ENCODE results near the gene AQP5.

DNA sequence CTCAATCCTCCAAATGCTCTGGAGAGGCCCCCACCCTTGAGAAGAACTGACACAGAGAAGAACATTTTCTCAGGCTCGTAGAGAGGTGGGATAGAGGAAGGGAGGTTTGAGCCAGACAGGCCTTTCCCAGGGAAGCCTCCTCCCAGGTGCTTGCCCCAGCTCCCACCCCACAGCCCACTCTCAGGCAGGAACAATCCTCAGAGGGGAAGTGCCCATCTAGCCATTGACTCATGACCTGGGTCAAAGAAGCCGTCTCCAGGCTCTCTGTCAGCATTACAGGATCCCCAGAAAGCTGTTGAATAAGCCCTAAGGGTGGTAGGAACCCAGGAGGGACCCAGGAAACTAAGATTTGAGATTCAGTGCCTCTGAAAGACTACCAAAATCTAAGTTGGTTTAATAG is 14.9 kb downstream of the AQP5 start:
- no peak for TF ChIP-seq HDAC2 (IDR thresholded peaks at IDR 0.05; ENCODE audit: borderline replicate concordance in 1 of 2, low read depth in 2 of 2, low read length in 2 of 2)
- TF ChIP-seq POLR2A (IDR thresholded peaks at IDR 0.05; ENCODE audit: control extremely low read depth in 1 of 2, low read depth in 2 of 2, low read length in 2 of 2) = no peak
- no peak for TF ChIP-seq JUN (IDR thresholded peaks at IDR 0.05; ENCODE audit: low read depth, low read length)
- TF ChIP-seq EZH2 (IDR thresholded peaks at IDR 0.05; ENCODE audit: low read depth, low read length, severe bottlenecking) = no peak
- no peak for TF ChIP-seq RAD21 (IDR thresholded peaks at IDR 0.05 in 1 of 2, conservative IDR thresholded peaks at IDR 0.05 in 1 of 2; ENCODE audit: low read depth in 2 of 2, low read length in 2 of 2)
- TF ChIP-seq, protein P1, sequence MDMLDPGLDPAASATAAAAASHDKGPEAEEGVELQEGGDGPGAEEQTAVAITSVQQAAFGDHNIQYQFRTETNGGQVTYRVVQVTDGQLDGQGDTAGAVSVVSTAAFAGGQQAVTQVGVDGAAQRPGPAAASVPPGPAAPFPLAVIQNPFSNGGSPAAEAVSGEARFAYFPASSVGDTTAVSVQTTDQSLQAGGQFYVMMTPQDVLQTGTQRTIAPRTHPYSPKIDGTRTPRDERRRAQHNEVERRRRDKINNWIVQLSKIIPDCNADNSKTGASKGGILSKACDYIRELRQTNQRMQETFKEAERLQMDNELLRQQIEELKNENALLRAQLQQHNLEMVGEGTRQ (IDR thresholded peaks at IDR 0.05; ENCODE audit: low read length) = no peak
- no peak for TF ChIP-seq POLR2AphosphoS5 (IDR thresholded peaks at IDR 0.05; ENCODE audit: low read depth, low read length)
- TF ChIP-seq SIN3A (conservative IDR thresholded peaks at IDR 0.05 in 1 of 2, IDR thresholded peaks at IDR 0.05 in 1 of 2; ENCODE audit: low read depth in 1 of 2, low read length in 2 of 2) = no peak
- TF ChIP-seq, protein P2, sequence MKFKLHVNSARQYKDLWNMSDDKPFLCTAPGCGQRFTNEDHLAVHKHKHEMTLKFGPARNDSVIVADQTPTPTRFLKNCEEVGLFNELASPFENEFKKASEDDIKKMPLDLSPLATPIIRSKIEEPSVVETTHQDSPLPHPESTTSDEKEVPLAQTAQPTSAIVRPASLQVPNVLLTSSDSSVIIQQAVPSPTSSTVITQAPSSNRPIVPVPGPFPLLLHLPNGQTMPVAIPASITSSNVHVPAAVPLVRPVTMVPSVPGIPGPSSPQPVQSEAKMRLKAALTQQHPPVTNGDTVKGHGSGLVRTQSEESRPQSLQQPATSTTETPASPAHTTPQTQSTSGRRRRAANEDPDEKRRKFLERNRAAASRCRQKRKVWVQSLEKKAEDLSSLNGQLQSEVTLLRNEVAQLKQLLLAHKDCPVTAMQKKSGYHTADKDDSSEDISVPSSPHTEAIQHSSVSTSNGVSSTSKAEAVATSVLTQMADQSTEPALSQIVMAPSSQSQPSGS (IDR thresholded peaks at IDR 0.05; ENCODE audit: low read length) = no peak
- TF ChIP-seq BRCA1 (IDR thresholded peaks at IDR 0.05; ENCODE audit: low read depth, low read length) = no peak
- TF ChIP-seq, protein P3, sequence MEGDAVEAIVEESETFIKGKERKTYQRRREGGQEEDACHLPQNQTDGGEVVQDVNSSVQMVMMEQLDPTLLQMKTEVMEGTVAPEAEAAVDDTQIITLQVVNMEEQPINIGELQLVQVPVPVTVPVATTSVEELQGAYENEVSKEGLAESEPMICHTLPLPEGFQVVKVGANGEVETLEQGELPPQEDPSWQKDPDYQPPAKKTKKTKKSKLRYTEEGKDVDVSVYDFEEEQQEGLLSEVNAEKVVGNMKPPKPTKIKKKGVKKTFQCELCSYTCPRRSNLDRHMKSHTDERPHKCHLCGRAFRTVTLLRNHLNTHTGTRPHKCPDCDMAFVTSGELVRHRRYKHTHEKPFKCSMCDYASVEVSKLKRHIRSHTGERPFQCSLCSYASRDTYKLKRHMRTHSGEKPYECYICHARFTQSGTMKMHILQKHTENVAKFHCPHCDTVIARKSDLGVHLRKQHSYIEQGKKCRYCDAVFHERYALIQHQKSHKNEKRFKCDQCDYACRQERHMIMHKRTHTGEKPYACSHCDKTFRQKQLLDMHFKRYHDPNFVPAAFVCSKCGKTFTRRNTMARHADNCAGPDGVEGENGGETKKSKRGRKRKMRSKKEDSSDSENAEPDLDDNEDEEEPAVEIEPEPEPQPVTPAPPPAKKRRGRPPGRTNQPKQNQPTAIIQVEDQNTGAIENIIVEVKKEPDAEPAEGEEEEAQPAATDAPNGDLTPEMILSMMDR (IDR thresholded peaks at IDR 0.05; ENCODE audit: control extremely low read depth in 1 of 3, insufficient read depth in 1 of 3, low read depth in 1 of 3, low read length in 3 of 3) = no peak

All from H1 (cell line).